A549 (cell line): ENCODE data around the gene METTL23.

Experiments
- CEBPB ChIP-seq, 2 experiments: fragments of >200 bp in 1 of 2; sonication (Bioruptor Twin) in 1 of 2; formaldehyde crosslinking in 1 of 2; IDR thresholded peaks; 2 replicates each; pipeline ENCODE4 v1.6.1; 2012 to 2016
- CTCF ChIP-seq: fragments of >200 bp; sonication (Bioruptor Twin); formaldehyde crosslinking; IDR thresholded peaks from 3 replicates; pipeline ENCODE4 v1.5.1; 2016
- ELK1 ChIP-seq: fragments of 150-350 bp; IDR thresholded peaks from 2 replicates; pipeline ENCODE4 v1.6.1; 2014; ENCODE audit warnings: low read depth, mild to moderate bottlenecking, low read length
- EP300 ChIP-seq, 2 experiments: fragments of >200 bp; sonication (Bioruptor Twin); formaldehyde crosslinking; IDR thresholded peaks; 2 replicates in 1 of 2; 3 replicates in 1 of 2; pipeline ENCODE4 v1.6.1; 2016 to 2017
- MAX ChIP-seq: IDR thresholded peaks from 2 replicates; pipeline ENCODE4 v1.6.1; 2012
- MAZ ChIP-seq: fragments of 150-350 bp; IDR thresholded peaks from 2 replicates; pipeline ENCODE4 v1.6.1; 2014; ENCODE audit warnings: antibody characterized with exemption, low read depth, low read length, borderline replicate concordance
- POLR2A ChIP-seq: IDR thresholded peaks from 2 replicates; pipeline ENCODE4 v1.6.1; 2012; ENCODE audit warnings: mild to moderate bottlenecking, low read length

- TF ChIP-seq MAX = no peak
- no peak for TF ChIP-seq CEBPB (IDR thresholded peaks at IDR 0.05)
- TF ChIP-seq CTCF = no peak
- TF ChIP-seq MAZ = no peak
- TF ChIP-seq EP300 (IDR thresholded peaks at IDR 0.05) = no peak
- no peak for TF ChIP-seq POLR2A
- TF ChIP-seq ELK1 = no peak
These were observed 7.6 kb downstream of the METTL23 start for GRCh38 chr17:76734080-76734840.
